ENCODE results near the gene VPS52.
"Not testable (repeated sequence)": the region's sequence is repeated elsewhere in the genome, so short reads cannot be mapped to it uniquely, and the experiment has no call there.

Gene VPS52

GRCh38 chr6:33304216-33304615, 32.5 kb upstream of the VPS52 start:
- no peak for DNase-seq

GRCh38 chr6:33301877-33302276, 30.2 kb upstream of the VPS52 start:
- DNase-seq: no peak

GRCh38 chr6:33299237-33299944, 27.7 kb upstream of the VPS52 start:
- DNase-seq: peak; percentile 92

GRCh38 chr6:33298773-33299236, 27.1 kb upstream of the VPS52 start, which contains the start of gene RGL2:
TSS of gene RGL2 (minus strand) at chr6:33298942. CDS start at chr6:33298610, 332 bp downstream.
- DNase-seq: peak; percentile 62

- peak; percentile 86 for DNase-seq
Measured at GRCh38 chr6:33297956-33298772, 26.5 kb upstream of the VPS52 start.

- no peak for DNase-seq
Measured at GRCh38 chr6:33297406-33297955, 25.8 kb upstream of the VPS52 start.

GRCh38 chr6:33296797-33297405, 25.2 kb upstream of the VPS52 start:
- no peak for DNase-seq

- DNase-seq: no peak
Measured at GRCh38 chr6:33295621-33296369, 24.1 kb upstream of the VPS52 start.

- DNase-seq: no peak
Measured at GRCh38 chr6:33294086-33294823, 22.6 kb upstream of the VPS52 start.

GRCh38 chr6:33292996-33293682, 21.5 kb upstream of the VPS52 start:
- no peak for DNase-seq

GRCh38 chr6:33290459-33290858, 18.8 kb upstream of the VPS52 start:
- DNase-seq: no peak

GRCh38 chr6:33289784-33290315, 18.2 kb upstream of the VPS52 start:
- no peak for DNase-seq

GRCh38 chr6:33288921-33289783, 17.5 kb upstream of the VPS52 start, which contains the start of the genes PFDN6 and WDR46:
TSS of gene PFDN6 (plus strand) at chr6:33289601. CDS start at chr6:33289857, 256 bp downstream.
TSS of gene WDR46 (minus strand) at chr6:33289239. CDS start at chr6:33289170, 69 bp downstream.
- peak; percentile 96 for DNase-seq

GRCh38 chr6:33288141-33288920, 16.7 kb upstream of the VPS52 start:
- DNase-seq: no peak

GRCh38 chr6:33286946-33287914, 15.6 kb upstream of the VPS52 start:
- DNase-seq: no peak

GRCh38 chr6:33285214-33285613, 13.5 kb upstream of the VPS52 start:
- DNase-seq: not testable (repeated sequence)

- DNase-seq: no peak
Measured at GRCh38 chr6:33280539-33280938, 8.9 kb upstream of the VPS52 start.

Data from hematopoietic multipotent progenitor cell treated with erythropoietin and hydrocortisone succinate and interleukin-3 and kit ligand, for 8 days (in vitro differentiated cells).